Peyer's patch (tissue), 4 donors: ENCODE results near the gene SMG6. TPM values are rescaled to one million over a fixed set of nuclear protein-coding genes. Genes with fewer than 3 reads are reported as not detected.

Experiments used
- DNase-seq, 3 donors: peaks; one replicate each; pipeline ENCODE4 v3.0.0-alpha.2; 2017 to 2019
- H3K27ac ChIP-seq, 4 donors: fragments of 200-600 bp; sonication (generic); one replicate each; pipeline ENCODE4 v1.5.1; 2016 to 2019
- H3K27me3 ChIP-seq, 2 donors: fragments of 200-600 bp; sonication (generic); one replicate each; pipeline ENCODE4 v1.5.1; 2019
- H3K36me3 ChIP-seq, 3 donors: fragments of 200-600 bp; sonication (generic); one replicate each; pipeline ENCODE4 v1.5.1; 2016 to 2019
- H3K4me1 ChIP-seq, 4 donors: fragments of 200-600 bp; sonication (generic); one replicate each; pipeline ENCODE4 v1.5.1; 2016 to 2019
- H3K4me3 ChIP-seq, 4 donors: fragments of 200-600 bp; sonication (generic); 1 replicate in 3 of 4; 2 replicates in 1 of 4; pipeline ENCODE4 v1.5.1; 2016 to 2019; ENCODE audit warnings: mild to moderate bottlenecking in 1 of 4
- H3K9me3 ChIP-seq, 4 donors: fragments of 200-600 bp; sonication (generic); one replicate each; pipeline ENCODE4 v1.5.1; 2016 to 2019; ENCODE audit warnings: mild to moderate bottlenecking in 1 of 4
- POLR2A ChIP-seq, 2 donors: fragments of 450-650 bp; IDR thresholded peaks; one replicate each; pipeline ENCODE4 v1.5.1; 2017; ENCODE audit warnings: antibody characterized with exemption in 2 of 2, mild to moderate bottlenecking in 2 of 2, moderate library complexity in 2 of 2
- total RNA-seq, 4 donors: library from RNA; depleted of rRNA; stranded (reverse); fragments of >200 nt; gene quantifications; one replicate each; pipeline ENCODE4 v1.1.0, GENCODE V29; 2016
- TF ChIP-seq, protein P1 (sequence below), 6 experiments: fragments of 450-650 bp in 4 of 6; fragments of 200-600 bp in 2 of 6; sonication (generic) in 1 of 6; IDR thresholded peaks; one replicate each; pipeline ENCODE4 v1.5.1; 2017 to 2019; ENCODE audit warnings: antibody characterized with exemption in 6 of 6, mild to moderate bottlenecking in 3 of 6, moderate library complexity in 1 of 6

The SMG6 gene
- total RNA-seq, 4 donors from 2014 or later = 33.3 to 139 (median 67.4) TPM

DNA sequence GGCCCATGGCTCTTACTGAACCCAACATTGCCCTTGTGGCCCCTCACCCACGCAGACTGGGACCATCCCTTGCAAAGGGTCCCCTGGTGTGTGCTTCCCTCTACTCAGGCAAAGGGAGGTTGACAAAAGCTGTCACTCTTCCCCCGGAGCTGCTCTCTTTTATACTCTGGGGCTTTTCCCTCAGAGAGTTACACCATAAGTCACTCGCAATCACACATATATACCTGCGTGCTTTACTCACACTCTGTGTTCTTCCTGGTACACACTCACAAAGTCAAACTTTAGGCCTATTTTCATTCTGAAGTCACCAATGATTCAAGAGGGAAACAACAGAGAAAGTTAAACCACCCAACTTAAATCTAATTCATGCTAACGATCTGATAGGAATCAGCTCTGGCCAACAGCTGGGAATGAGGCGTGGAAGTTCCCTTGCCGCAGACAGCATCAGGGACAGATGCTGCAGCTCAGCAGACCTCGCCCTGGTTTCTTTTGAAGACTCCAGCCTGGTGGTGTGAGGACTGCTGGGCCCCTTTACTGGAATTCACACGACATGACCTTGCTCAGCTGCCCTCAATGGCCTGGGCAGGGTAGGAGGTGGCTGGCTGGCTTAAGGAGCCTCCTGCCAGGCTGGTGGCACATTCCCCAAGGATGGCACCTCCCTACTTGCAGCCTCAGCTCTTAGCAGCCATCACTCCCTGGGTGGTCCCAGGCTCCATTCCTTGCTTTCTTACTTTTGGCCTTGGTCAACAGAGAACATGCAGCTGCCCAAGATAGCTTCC lies 221.4 kb downstream of the SMG6 start:
- Histone ChIP-seq H3K4me3 (no peak overlapping the region), H3K9me3 (no peaks in the 10 kb centered on the region), H3K4me1 (peaks cover 10 to 58% (median 26%) of the 10 kb centered on the region in 4 donors), H3K36me3 (peaks cover 0 to 28% (median 0%) of the 10 kb centered on the region in 3 donors), H3K27ac (peak overlapping the region; percentile 81 to 99 (median 89)), H3K27me3 (no peaks in the 10 kb centered on the region)
- TF ChIP-seq, protein P1, sequence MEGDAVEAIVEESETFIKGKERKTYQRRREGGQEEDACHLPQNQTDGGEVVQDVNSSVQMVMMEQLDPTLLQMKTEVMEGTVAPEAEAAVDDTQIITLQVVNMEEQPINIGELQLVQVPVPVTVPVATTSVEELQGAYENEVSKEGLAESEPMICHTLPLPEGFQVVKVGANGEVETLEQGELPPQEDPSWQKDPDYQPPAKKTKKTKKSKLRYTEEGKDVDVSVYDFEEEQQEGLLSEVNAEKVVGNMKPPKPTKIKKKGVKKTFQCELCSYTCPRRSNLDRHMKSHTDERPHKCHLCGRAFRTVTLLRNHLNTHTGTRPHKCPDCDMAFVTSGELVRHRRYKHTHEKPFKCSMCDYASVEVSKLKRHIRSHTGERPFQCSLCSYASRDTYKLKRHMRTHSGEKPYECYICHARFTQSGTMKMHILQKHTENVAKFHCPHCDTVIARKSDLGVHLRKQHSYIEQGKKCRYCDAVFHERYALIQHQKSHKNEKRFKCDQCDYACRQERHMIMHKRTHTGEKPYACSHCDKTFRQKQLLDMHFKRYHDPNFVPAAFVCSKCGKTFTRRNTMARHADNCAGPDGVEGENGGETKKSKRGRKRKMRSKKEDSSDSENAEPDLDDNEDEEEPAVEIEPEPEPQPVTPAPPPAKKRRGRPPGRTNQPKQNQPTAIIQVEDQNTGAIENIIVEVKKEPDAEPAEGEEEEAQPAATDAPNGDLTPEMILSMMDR (IDR thresholded peaks at IDR 0.05) = no peak
- TF ChIP-seq POLR2A (IDR thresholded peaks at IDR 0.05) = no peak
- DNase-seq = no peak

DNA sequence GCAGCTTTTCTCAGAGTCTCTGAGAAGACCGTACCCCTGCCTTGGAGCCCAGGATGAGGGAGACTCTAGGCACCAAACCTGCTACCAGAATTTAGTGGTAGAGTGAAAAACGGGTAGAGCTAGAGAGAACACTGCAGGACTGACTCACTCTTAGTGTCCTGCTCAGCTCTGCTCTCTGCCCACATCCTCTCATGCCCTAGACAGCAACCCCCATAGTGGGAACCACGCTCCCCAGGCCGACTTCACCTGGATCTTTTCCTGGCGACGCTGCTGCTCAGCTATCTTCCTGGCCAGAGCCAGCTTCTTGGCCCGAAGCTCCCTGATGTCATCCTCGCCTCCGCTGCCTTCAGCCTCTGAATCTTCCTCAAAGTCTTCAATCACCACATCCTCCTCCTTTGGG lies 222.0 kb downstream of the SMG6 start:
- peak overlapping the region; percentile 81 to 99 (median 89) for H3K27ac ChIP-seq
- peaks cover 0 to 28% (median 0%) of the 10 kb centered on the region in 3 donors for H3K36me3 ChIP-seq
- no peaks in the 10 kb centered on the region for H3K9me3 ChIP-seq
- TF ChIP-seq POLR2A (IDR thresholded peaks at IDR 0.05) = no peak
- TF ChIP-seq, protein P1 (IDR thresholded peaks at IDR 0.05) = no peak
- no peaks in the 10 kb centered on the region for H3K27me3 ChIP-seq
- peaks cover 10 to 54% (median 20%) of the 10 kb centered on the region in 4 donors for H3K4me1 ChIP-seq
- H3K4me3 ChIP-seq = no peak overlapping the region
- no peak for DNase-seq

DNA sequence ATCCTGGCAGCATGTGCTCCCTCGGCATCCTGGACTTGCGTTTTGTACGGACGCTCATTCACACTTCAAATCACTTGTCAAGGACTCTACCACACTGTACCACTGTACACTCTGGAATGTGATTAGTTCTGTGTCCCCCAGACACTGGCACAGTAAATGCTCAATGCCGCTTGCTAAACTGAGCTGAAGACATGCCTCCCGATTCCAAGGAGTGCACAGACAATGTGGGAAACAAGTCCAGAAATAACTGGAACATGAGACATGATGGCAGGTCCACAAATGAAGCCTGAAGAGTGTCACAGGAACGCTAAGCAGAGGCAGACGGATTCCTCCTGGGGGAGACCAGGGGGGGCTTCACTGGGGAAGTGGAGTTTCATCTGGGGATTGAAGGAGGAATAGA lies 226.5 kb downstream of the SMG6 start:
- Histone ChIP-seq H3K27me3 (no peaks in the 10 kb centered on the region), H3K36me3 (peaks cover 0 to 28% (median 0%) of the 10 kb centered on the region in 3 donors), H3K27ac (peak overlapping the region; percentile 38 to 72 (median 66)), H3K4me3 (no peak overlapping the region), H3K9me3 (no peaks in the 10 kb centered on the region), H3K4me1 (peaks cover 0 to 24% (median 0%) of the 10 kb centered on the region in 4 donors)
- no peak for DNase-seq
- TF ChIP-seq POLR2A (IDR thresholded peaks at IDR 0.05) = no peak
- TF ChIP-seq, protein P1 (IDR thresholded peaks at IDR 0.05) = no peak

DNA sequence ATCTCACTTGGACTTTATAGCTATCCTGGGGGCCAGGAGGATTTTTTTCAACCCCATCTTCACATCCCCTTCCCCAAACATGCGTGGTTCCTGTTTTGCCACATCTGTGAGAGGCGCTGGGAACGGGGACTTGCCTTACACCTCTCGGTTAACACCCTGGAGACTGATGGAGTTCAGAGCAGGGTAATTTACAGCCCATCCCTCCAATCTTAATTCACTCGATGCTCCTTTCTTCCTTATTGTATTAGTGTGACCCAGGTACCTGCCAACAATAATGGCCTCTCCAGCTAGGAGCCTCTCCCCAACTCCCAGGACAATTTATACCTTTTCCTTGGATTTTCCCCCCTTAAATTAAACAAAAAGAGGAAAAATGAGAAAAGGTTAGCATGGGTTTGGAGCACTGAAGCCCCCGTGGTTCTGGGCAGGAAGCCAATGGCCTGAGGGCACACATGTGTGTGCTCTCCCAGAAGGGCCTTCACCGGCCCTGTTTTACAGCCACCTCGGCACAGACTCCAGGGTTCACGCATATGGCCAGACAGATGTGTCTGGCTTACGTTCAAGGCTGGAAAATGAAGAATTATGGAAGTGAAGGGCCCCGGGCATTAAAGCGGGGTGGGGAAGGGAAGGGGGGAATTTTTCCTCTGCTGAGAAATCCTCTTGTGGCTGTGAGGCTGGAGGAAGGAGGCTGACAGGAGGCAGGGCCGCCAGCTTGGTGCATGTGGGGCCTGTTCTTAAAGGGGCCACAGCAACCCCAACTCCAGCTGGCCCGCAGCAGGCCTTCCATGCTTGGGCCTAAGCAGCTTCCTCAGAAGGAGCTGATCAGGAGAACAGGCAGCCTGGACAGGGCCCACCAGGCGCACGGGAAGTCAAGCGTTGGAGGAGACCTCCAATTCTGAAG lies 227.2 kb downstream of the SMG6 start:
- Histone ChIP-seq H3K27ac (peak overlapping the region; percentile 38 to 72 (median 66)), H3K4me3 (no peak overlapping the region), H3K36me3 (peaks cover 0 to 25% (median 0%) of the 10 kb centered on the region in 3 donors), H3K27me3 (no peaks in the 10 kb centered on the region), H3K9me3 (no peaks in the 10 kb centered on the region), H3K4me1 (peaks cover 0 to 18% (median 0%) of the 10 kb centered on the region in 4 donors)
- peak in 1 of 3 donors; percentile 43 for DNase-seq
- TF ChIP-seq, protein P1 (IDR thresholded peaks at IDR 0.05) = no peak
- no peak for TF ChIP-seq POLR2A (IDR thresholded peaks at IDR 0.05)

DNA sequence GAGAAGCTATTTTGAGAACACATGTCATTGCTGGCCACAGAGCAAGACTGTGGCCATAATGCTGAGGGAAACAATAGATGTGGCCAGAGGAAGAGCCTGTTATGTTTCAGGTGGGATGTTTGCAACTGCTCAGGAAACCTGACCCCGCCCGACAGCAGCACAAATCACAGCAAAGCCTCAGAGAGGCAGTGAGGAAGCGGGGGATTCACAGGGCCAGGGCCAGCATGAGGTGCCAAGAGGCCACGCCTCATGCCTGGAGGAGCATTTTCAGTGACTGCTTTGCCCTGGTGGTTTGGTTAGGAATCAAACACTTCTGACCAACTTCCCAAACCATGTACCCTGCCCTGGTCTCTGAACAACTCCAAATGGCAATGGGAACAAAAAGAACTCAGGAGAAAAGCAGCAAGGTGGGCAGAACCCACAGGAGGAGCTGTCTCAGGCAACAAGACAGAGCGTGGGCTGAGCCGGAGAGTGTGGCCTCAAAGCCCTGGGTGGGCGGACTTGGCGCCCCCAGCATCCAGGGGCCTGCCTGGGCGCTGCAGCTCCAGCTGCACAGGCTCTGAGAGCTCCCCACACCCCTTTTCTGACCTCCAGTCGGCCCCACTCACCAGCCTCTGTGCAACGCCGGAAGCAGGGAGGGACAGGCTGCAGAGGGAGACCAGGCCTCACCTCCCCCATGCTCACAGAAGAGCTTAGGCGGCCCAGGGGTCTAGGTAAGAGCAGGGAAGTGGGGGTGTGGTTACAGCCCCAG lies 228.1 kb downstream of the SMG6 start:
- no peak overlapping the region for H3K4me3 ChIP-seq
- H3K27me3 ChIP-seq = no peaks in the 10 kb centered on the region
- DNase-seq = peak in 1 of 3 donors; percentile 47
- peaks cover 0 to 17% (median 0%) of the 10 kb centered on the region in 3 donors for H3K36me3 ChIP-seq
- no peak for TF ChIP-seq POLR2A (IDR thresholded peaks at IDR 0.05)
- TF ChIP-seq, protein P1 (IDR thresholded peaks at IDR 0.05) = peak in 2 of 6 experiments; percentile 9 to 15
- peak overlapping the region; percentile 38 to 72 (median 66) for H3K27ac ChIP-seq
- peaks cover 0 to 22% (median 7%) of the 10 kb centered on the region in 4 donors for H3K4me1 ChIP-seq
- H3K9me3 ChIP-seq = no peaks in the 10 kb centered on the region
